HEK293T (cell line): ENCODE results near the gene PRKG1.

Source experiments
- ARNT ChIP-seq: fragments of 450-650 bp; IDR thresholded peaks from 2 replicates; pipeline ENCODE4 v1.6.1; 2017; ENCODE audit warnings: mild to moderate bottlenecking
- FOXM1 ChIP-seq: fragments of 450-650 bp; IDR thresholded peaks from 2 replicates; pipeline ENCODE4 v1.6.1; 2017; ENCODE audit warnings: mild to moderate bottlenecking, borderline replicate concordance
- SP1 ChIP-seq: fragments of 450-650 bp; IDR thresholded peaks from 2 replicates; pipeline ENCODE4 v1.6.1; 2017

DNA sequence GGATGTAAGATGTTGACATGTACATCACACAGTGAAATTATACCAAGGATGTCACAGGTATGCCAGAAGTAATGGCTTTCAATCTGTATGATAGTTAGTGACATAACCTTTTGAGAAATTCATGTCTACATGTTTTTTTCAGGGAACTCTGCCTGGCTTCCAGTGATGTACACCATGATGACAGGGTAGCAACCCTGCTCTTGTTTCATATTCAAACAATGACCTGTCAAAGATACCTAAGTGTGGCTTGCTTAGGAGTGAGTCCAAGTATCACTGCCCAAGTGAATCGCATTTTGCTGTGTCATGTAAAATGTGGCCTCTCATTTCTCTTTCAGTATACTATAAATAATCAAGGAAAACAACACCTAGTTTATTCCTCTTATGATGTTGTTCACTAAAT lies 1033.9 kb downstream of the PRKG1 start:
- TF ChIP-seq FOXM1 (no peak), SP1 (no peak), ARNT (no peak)
